A549 (cell line): ENCODE data around the gene MYO1E. TPM values are rescaled to one million over a fixed set of nuclear protein-coding genes. Genes with fewer than 3 reads are reported as not detected.
A peak's percentile ranks its signal among the peaks of the same experiment; 100 is the strongest.

ENCODE experiments used
- ATAC-seq, 2 experiments: fragments of 200-7000 bp in 1 of 2; fragments of >200 bp in 1 of 2; cut with Nextera tagmentation in 1 of 2; cut with Tn5 transposase in 1 of 2; 3 replicates each; pipeline versions ENCODE4 v1.8.0 to v1.9.1; 2018 to 2020; ENCODE audit warnings: mild to moderate bottlenecking in 1 of 2, moderate library complexity in 1 of 2
- CTCF ChIA-PET: fragments of 300-600 bp; sonication (Branson Sonifier 250); formaldehyde crosslinking; extraction: SDS; loops from one replicate; lab custom pipeline; 2021; ENCODE audit warnings: antibody characterized with exemption, inconsistent platforms; lab: Yijun Ruan, JAX
- POLR2A ChIA-PET: fragments of 350-600 bp; formaldehyde crosslinking; extraction: SDS; loops from one replicate; lab custom pipeline; 2021; ENCODE audit warnings: antibody characterized with exemption, inconsistent platforms; lab: Yijun Ruan, JAX
- DNase-seq, 2 experiments: peaks; one replicate each; pipeline versions ENCODE4 v3.0.0 to v3.0.0-alpha.2; 2011 to 2016; ENCODE audit warnings: low read depth in 1 of 2, low spot score in 1 of 2
- FAIRE-seq: peaks from 2 replicates; lab custom pipeline; 2011; peaks lifted over from hg19 to GRCh38; lab: Jason Lieb, UNC
- H3K27ac ChIP-seq, 2 experiments: fragments of >200 bp; sonication (Bioruptor Twin); formaldehyde crosslinking; 3 replicates each; pipeline ENCODE4 v1.5.1; 2016 to 2017
- H3K4me1 ChIP-seq: fragments of >200 bp; sonication (Bioruptor Twin); formaldehyde crosslinking; 3 replicates; pipeline ENCODE4 v1.6.1; 2016
- H3K4me2 ChIP-seq: fragments of >200 bp; sonication (Bioruptor Twin); formaldehyde crosslinking; 3 replicates; pipeline ENCODE4 v1.6.1; 2016
- H3K4me3 ChIP-seq: fragments of >200 bp; sonication (Bioruptor Twin); formaldehyde crosslinking; 3 replicates; pipeline ENCODE4 v1.5.1; 2016
- H3K9me3 ChIP-seq: fragments of >200 bp; sonication (Bioruptor Twin); formaldehyde crosslinking; 3 replicates; pipeline ENCODE4 v1.6.1; 2016
- CBX2 ChIP-seq: fragments of 200-600 bp; sonication (generic); IDR thresholded peaks from 2 replicates; pipeline ENCODE4 v1.6.1; 2016; ENCODE audit warnings: low read depth, mild to moderate bottlenecking, borderline replicate concordance
- CBX8 ChIP-seq: fragments of 200-600 bp; sonication (generic); IDR thresholded peaks from 2 replicates; pipeline ENCODE4 v1.6.1; 2016
- EHF ChIP-seq: fragments of 250-450 bp; sonication (Bioruptor Pico); IDR thresholded peaks from 2 replicates; pipeline ENCODE4 v1.5.0; 2020; ENCODE audit warnings: mild to moderate bottlenecking
- FOXS1 ChIP-seq: fragments of 250-450 bp; sonication (Bioruptor Pico); IDR thresholded peaks from 2 replicates; pipeline ENCODE4 v1.5.0; 2020; ENCODE audit warnings: mild to moderate bottlenecking, moderate library complexity
- GATA3 ChIP-seq: IDR thresholded peaks from 2 replicates; pipeline ENCODE4 v1.6.1; 2012; ENCODE audit warnings: borderline replicate concordance
- HDAC2 ChIP-seq: fragments of 200-600 bp; sonication (generic); IDR thresholded peaks from 2 replicates; pipeline ENCODE4 v1.6.1; 2016
- HOXB5 ChIP-seq: fragments of 250-450 bp; sonication (Bioruptor Pico); IDR thresholded peaks from 2 replicates; pipeline ENCODE4 v1.5.0; 2020; ENCODE audit warnings: mild to moderate bottlenecking, moderate library complexity
- JUN ChIP-seq, 2 experiments: fragments of >200 bp; sonication (Bioruptor Twin); formaldehyde crosslinking; IDR thresholded peaks; 2 replicates in 1 of 2; 3 replicates in 1 of 2; pipeline ENCODE4 v1.6.1; 2016 to 2017
- MAFK ChIP-seq: fragments of 450-650 bp; IDR thresholded peaks from 2 replicates; pipeline ENCODE4 v1.6.1; 2014; ENCODE audit not compliant: partially characterized antibody
- NFE2L2 ChIP-seq: fragments of 150-350 bp; conservative IDR thresholded peaks from 2 replicates; pipeline ENCODE4 v1.6.1; 2014; ENCODE audit warnings: low read length
- NR3C1 ChIP-seq: fragments of >200 bp; sonication (Bioruptor Twin); formaldehyde crosslinking; IDR thresholded peaks from 3 replicates; pipeline ENCODE4 v1.6.1; 2017
- POLR2A ChIP-seq: IDR thresholded peaks from 2 replicates; pipeline ENCODE4 v1.6.1; 2012; ENCODE audit warnings: mild to moderate bottlenecking, low read length
- POLR2AphosphoS2 ChIP-seq: conservative IDR thresholded peaks from 2 replicates; pipeline ENCODE4 v1.6.1; 2012; ENCODE audit warnings: low read length, improper control_type of control experiment, inconsistent platforms
- RAD21 ChIP-seq, 2 experiments: fragments of >200 bp in 1 of 2; sonication (Bioruptor Twin) in 1 of 2; formaldehyde crosslinking in 1 of 2; IDR thresholded peaks in 1 of 2; conservative IDR thresholded peaks in 1 of 2; 2 replicates in 1 of 2; 3 replicates in 1 of 2; pipeline ENCODE4 v1.6.1; 2012 to 2018; ENCODE audit warnings: inconsistent platforms in 1 of 2
- SMC3 ChIP-seq: fragments of >200 bp; sonication (Bioruptor Twin); formaldehyde crosslinking; IDR thresholded peaks from 3 replicates; pipeline ENCODE4 v1.6.1; 2018; ENCODE audit warnings: inconsistent platforms
- TFCP2L1 ChIP-seq: fragments of 250-450 bp; sonication (Bioruptor Pico); IDR thresholded peaks from 2 replicates; pipeline ENCODE4 v1.5.0; 2021; ENCODE audit warnings: mild to moderate bottlenecking
- ZC3H11A ChIP-seq: fragments of 450-650 bp; IDR thresholded peaks from 2 replicates; pipeline ENCODE4 v1.6.1; 2014; ENCODE audit warnings: antibody characterized with exemption, mild to moderate bottlenecking
- ZFP36 ChIP-seq: fragments of 450-650 bp; IDR thresholded peaks from 2 replicates; pipeline ENCODE4 v1.6.1; 2014; ENCODE audit warnings: borderline replicate concordance; ENCODE audit not compliant: partially characterized antibody
- WGBS: methylation state at CpG from one replicate; pipeline ENCODE4 v1.1.6; 2017; ENCODE audit errors: missing lambda C conversion rate; 5-methylcytosine and 5-hydroxymethylcytosine counted together
- polyA plus RNA-seq, 4 experiments: library from polyadenylated mRNA; depleted of rRNA in 3 of 4; stranded (reverse); fragments of >200 nt; fragmentation: RNase III in 1 of 4; extraction: RNeasy Plus Mini Kit Qiagen cat#74134 plus additional on column Dnase treatment in 1 of 4; gene quantifications; 2 replicates in 3 of 4; 3 replicates in 1 of 4; pipeline ENCODE4 v1.2.3, GENCODE V29; 2011 to 2017
- TF ChIP-seq, protein P1 (sequence below): fragments of 450-650 bp; IDR thresholded peaks from 2 replicates; pipeline ENCODE4 v1.6.1; 2014; ENCODE audit warnings: antibody characterized with exemption
- TF ChIP-seq, protein P2 (sequence below): fragments of >200 bp; sonication (Bioruptor Twin); formaldehyde crosslinking; IDR thresholded peaks from 3 replicates; pipeline ENCODE4 v1.5.1; 2016
- TF ChIP-seq, protein P3 (sequence below): fragments of 150-350 bp; IDR thresholded peaks from 2 replicates; pipeline ENCODE4 v1.6.1; 2014; ENCODE audit warnings: low read depth, mild to moderate bottlenecking, low read length
- TF ChIP-seq, protein P4 (sequence below): IDR thresholded peaks from 2 replicates; pipeline ENCODE4 v1.6.1; 2012; ENCODE audit warnings: low read depth, borderline replicate concordance

Gene MYO1E
- polyA plus RNA-seq, 2 of the 4 experiments (the other 2 are of a cell fraction): 202 to 497 TPM

DNA sequence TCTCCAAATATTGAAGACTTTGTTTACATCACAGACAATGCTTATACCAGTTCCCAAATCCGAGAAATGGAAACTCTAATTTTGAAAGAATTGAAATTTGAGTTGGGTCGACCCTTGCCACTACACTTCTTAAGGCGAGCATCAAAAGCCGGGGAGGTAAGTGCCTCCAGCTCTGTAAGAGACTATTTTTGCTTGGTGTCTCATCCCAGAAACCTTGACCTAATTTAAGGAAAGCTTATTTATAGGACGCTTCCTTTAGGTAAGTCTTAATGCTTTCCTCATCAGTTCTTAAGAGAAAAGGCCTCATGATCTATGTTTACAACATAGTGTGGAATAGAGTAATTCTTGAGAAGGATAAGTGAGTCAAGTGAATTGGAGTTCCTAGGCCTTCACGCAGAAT is 255.9 kb downstream of the MYO1E start (continued):
- TF ChIP-seq, protein P1, sequence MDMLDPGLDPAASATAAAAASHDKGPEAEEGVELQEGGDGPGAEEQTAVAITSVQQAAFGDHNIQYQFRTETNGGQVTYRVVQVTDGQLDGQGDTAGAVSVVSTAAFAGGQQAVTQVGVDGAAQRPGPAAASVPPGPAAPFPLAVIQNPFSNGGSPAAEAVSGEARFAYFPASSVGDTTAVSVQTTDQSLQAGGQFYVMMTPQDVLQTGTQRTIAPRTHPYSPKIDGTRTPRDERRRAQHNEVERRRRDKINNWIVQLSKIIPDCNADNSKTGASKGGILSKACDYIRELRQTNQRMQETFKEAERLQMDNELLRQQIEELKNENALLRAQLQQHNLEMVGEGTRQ: no peak
- TF ChIP-seq SMC3: no peak
- TF ChIP-seq JUN (IDR thresholded peaks at IDR 0.05): no peak
- TF ChIP-seq RAD21 (conservative IDR thresholded peaks at IDR 0.05 in 1 of 2, IDR thresholded peaks at IDR 0.05 in 1 of 2): no peak
- no peak for TF ChIP-seq TFCP2L1 (CRISPR knock-in tag)
- TF ChIP-seq ZC3H11A: no peak
- no peak for TF ChIP-seq HDAC2

DNA sequence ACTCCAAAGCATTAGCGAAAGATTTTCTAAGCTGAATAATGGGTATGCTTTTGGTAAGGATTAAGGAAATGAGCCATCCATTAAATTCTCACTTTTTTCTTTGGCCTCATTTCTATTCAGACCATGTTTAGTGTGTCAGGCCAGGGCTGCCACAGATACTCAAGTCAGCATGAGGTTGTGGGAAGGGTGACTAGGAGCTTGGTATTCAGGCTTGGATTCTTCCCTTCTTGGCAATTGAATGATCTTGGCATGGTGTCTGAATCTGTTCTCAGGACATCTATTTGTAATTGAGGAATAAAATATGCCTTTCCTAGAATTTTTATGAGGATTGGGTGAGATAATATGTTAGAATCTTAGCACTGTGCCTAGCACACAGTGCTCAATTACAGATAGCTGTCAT is 256.5 kb downstream of the MYO1E start:
- Histone ChIP-seq H3K4me1 (no peaks in the 10 kb centered on the region), H3K9me3 (no peaks in the 10 kb centered on the region), H3K4me3 (no peak overlapping the region), H3K27ac (no peak overlapping the region), H3K4me2 (no peak overlapping the region)
- DNase-seq (no peak), ATAC-seq (no peak), FAIRE-seq (no peak)
- POLR2A ChIA-PET: interaction anchor here (1.1 kb wide), 1 partner anchor 257 kb away, joined by 5 read pairs; the partner anchor contains the start of gene MYO1E
- WGBS: 94% methylated on average over 1 of the region's 1 CpG
- CTCF ChIA-PET: interaction anchor here (0.6 to 2.2 kb wide), 7 partner anchors 10 to 413 kb away, joined by 3 to 8 read pairs (median 4); no protein-coding TSS in a partner anchor
- TF ChIP-seq POLR2AphosphoS2 (0 out of 2 replicates have a peak, but pooled peaks have one; percentile 47), GATA3 (no peak)

DNA sequence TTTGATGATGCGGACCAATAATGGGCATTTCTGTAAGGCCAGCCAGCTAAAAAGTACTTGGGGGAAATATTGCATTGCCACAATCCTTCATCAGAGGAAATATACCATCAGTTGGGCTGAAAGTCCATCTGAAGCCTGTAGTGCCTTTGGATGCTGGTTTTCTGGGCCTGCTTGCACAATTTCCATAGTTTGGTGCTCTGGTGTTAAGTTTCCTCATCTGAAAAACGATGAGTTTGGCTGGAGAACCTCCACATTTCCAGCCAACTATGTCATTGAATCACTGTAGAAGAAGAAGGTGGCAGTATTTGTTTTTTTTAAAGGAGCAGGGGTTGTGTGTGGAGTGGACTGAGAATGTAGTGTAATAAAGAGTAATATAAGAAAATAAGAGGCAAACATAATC is 257.6 kb downstream of the MYO1E start:
- POLR2A ChIA-PET: no interaction called here
- CTCF ChIA-PET: interaction anchor here (1.3 kb wide), 1 partner anchor 386 kb away, joined by 3 read pairs; no protein-coding TSS in a partner anchor
- Histone ChIP-seq H3K4me1 (no peaks in the 10 kb centered on the region), H3K4me3 (no peak overlapping the region), H3K27ac (no peak overlapping the region), H3K4me2 (no peak overlapping the region), H3K9me3 (no peaks in the 10 kb centered on the region)
- ATAC-seq: no peak
- DNase-seq: no peak
- WGBS: 67% methylated on average over 2 of the region's 2 CpGs
- TF ChIP-seq POLR2AphosphoS2 (0 out of 2 replicates have a peak, but pooled peaks have one; percentile 18), NR3C1 (no peak)
- FAIRE-seq: no peak

DNA sequence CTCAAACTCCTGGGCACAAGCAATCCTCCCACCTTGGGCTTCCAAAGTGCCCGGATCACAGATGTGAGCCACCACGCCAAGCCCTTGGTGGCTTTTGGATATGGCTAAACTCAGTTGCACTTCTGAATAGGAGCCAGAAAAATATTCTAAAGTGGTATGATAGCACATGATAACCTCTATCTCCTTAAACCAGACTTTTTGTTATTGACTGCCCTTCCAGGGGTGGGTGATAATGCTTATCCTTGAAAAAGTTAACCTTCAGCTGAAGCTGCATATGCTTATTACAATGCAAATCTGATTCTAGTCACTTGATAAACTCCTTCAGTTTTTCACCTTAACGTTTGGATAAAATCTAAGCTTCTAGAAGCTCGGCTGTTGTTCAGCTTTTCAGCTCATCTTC is 261.4 kb downstream of the MYO1E start:
- TF ChIP-seq, protein P2, sequence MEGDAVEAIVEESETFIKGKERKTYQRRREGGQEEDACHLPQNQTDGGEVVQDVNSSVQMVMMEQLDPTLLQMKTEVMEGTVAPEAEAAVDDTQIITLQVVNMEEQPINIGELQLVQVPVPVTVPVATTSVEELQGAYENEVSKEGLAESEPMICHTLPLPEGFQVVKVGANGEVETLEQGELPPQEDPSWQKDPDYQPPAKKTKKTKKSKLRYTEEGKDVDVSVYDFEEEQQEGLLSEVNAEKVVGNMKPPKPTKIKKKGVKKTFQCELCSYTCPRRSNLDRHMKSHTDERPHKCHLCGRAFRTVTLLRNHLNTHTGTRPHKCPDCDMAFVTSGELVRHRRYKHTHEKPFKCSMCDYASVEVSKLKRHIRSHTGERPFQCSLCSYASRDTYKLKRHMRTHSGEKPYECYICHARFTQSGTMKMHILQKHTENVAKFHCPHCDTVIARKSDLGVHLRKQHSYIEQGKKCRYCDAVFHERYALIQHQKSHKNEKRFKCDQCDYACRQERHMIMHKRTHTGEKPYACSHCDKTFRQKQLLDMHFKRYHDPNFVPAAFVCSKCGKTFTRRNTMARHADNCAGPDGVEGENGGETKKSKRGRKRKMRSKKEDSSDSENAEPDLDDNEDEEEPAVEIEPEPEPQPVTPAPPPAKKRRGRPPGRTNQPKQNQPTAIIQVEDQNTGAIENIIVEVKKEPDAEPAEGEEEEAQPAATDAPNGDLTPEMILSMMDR: no peak
- TF ChIP-seq MAFK: no peak
- TF ChIP-seq ZFP36: no peak
- TF ChIP-seq HOXB5 (CRISPR knock-in tag): no peak
- peaks cover 5% of the 10 kb centered on the region; the same call in 2 of the 3 replicates for H3K4me1 ChIP-seq
- FAIRE-seq: no peak
- WGBS: 92% methylated on average over 4 of the region's 4 CpGs
- H3K4me3 ChIP-seq: no peak overlapping the region
- no peak overlapping the region for H3K27ac ChIP-seq
- DNase-seq: no peak
- ATAC-seq: no peak
- no peaks in the 10 kb centered on the region for H3K9me3 ChIP-seq
- ChIA-PET POLR2A (no interaction called here), CTCF (interaction anchor here (0.6 to 1.8 kb wide), 4 partner anchors 381 to 897 kb away, joined by 3 to 7 read pairs (median 4); no protein-coding TSS in a partner anchor)
- no peak overlapping the region for H3K4me2 ChIP-seq

DNA sequence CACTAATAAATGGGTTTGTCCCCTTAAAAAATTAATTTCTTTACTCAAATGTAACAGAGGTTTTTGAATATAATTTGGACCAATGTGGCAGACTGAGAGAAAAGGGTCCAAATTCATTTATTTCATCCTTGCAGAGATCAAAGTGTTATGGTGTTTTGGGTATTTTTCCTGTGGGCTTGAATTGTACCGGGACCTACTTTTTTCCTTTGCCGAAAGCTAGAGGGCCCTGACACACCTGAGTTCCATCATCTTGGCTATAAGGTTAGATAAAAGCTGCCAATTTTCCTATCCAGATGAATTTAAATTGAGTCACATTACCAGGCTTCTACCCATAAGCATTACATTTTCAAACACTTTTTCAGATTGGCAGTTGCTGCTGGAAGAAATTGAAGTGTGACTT is 266.8 kb downstream of the MYO1E start:
- Histone ChIP-seq H3K27ac (peak overlapping the region; percentile 83 to 91), H3K4me2 (peak overlapping the region; percentile 87), H3K4me1 (peaks cover 9% of the 10 kb centered on the region; the same call in 2 of the 3 replicates), H3K4me3 (peak overlapping the region; percentile 82), H3K9me3 (no peaks in the 10 kb centered on the region)
- CTCF ChIA-PET: interaction anchor here (0.5 to 4.4 kb wide), 13 partner anchors 9 to 893 kb away, joined by 3 to 32 read pairs (median 4); no protein-coding TSS in a partner anchor
- FAIRE-seq: no peak
- ATAC-seq: no peak
- 4% methylated on average over 2 of the region's 2 CpGs for WGBS
- DNase-seq: peak; percentile 20 to 49
- POLR2A ChIA-PET: no interaction called here
- no peak for TF ChIP-seq TFCP2L1 (CRISPR knock-in tag)
- no peak for TF ChIP-seq POLR2A
- TF ChIP-seq, protein P3, sequence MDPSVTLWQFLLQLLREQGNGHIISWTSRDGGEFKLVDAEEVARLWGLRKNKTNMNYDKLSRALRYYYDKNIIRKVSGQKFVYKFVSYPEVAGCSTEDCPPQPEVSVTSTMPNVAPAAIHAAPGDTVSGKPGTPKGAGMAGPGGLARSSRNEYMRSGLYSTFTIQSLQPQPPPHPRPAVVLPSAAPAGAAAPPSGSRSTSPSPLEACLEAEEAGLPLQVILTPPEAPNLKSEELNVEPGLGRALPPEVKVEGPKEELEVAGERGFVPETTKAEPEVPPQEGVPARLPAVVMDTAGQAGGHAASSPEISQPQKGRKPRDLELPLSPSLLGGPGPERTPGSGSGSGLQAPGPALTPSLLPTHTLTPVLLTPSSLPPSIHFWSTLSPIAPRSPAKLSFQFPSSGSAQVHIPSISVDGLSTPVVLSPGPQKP: no peak
- TF ChIP-seq FOXS1 (CRISPR knock-in tag): 0 out of 2 replicates have a peak, but pooled peaks have one; percentile 9
- no peak for TF ChIP-seq EHF (CRISPR knock-in tag)
- peak; percentile 48 to 52 for TF ChIP-seq RAD21 (conservative IDR thresholded peaks at IDR 0.05 in 1 of 2, IDR thresholded peaks at IDR 0.05 in 1 of 2)
- TF ChIP-seq, protein P2: peak; percentile 55
- no peak for TF ChIP-seq GATA3
- no peak for TF ChIP-seq CBX2
- peak; percentile 44; the same call in 2 of the 3 replicates for TF ChIP-seq SMC3
- TF ChIP-seq, protein P4, sequence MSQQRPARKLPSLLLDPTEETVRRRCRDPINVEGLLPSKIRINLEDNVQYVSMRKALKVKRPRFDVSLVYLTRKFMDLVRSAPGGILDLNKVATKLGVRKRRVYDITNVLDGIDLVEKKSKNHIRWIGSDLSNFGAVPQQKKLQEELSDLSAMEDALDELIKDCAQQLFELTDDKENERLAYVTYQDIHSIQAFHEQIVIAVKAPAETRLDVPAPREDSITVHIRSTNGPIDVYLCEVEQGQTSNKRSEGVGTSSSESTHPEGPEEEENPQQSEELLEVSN: no peak
- no peak for TF ChIP-seq CBX8
- TF ChIP-seq NFE2L2: no peak
